Coronary artery (tissue), 2 donors: ENCODE data around the gene CNTN6.

Experiments
- DNase-seq: peaks from one replicate; pipeline ENCODE4 v3.0.0-alpha.2; 2017; ENCODE audit warnings: low spot score
- H3K27ac ChIP-seq, 2 donors: fragments of 200-600 bp; sonication (generic); one replicate each; pipeline ENCODE4 v1.5.1; 2016 to 2019
- H3K4me3 ChIP-seq: fragments of 200-600 bp; sonication (generic); 2 replicates; pipeline ENCODE4 v1.5.1; 2016; ENCODE audit warnings: mild to moderate bottlenecking, moderate library complexity
- TF ChIP-seq, protein P1 (sequence below): fragments of 200-600 bp; sonication (generic); IDR thresholded peaks from one replicate; pipeline ENCODE4 v1.5.1; 2019; ENCODE audit warnings: antibody characterized with exemption

The CNTN6 gene

DNA sequence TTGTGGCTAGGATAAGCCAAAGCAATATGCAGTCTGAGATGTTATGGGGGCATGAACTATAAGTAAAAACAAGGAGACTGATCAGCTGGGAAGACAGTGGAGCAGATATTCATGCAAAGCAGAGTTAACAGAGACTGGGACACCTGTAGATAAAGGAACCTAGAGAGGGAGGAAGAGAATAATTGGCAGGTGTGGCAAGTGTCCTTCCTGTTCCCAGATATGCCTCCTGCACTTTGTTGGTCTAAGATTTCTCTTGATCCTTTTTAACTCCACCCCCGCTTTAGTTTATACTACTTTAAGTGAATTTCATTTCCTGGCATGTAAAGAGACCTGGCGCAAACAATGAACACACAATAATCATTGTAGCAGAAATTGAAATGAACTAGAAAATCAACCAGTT lies 169.4 kb downstream of the CNTN6 start:
- DNase-seq, result no peak
- TF ChIP-seq, protein P1, sequence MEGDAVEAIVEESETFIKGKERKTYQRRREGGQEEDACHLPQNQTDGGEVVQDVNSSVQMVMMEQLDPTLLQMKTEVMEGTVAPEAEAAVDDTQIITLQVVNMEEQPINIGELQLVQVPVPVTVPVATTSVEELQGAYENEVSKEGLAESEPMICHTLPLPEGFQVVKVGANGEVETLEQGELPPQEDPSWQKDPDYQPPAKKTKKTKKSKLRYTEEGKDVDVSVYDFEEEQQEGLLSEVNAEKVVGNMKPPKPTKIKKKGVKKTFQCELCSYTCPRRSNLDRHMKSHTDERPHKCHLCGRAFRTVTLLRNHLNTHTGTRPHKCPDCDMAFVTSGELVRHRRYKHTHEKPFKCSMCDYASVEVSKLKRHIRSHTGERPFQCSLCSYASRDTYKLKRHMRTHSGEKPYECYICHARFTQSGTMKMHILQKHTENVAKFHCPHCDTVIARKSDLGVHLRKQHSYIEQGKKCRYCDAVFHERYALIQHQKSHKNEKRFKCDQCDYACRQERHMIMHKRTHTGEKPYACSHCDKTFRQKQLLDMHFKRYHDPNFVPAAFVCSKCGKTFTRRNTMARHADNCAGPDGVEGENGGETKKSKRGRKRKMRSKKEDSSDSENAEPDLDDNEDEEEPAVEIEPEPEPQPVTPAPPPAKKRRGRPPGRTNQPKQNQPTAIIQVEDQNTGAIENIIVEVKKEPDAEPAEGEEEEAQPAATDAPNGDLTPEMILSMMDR, result no peak
- no peak overlapping the region for H3K4me3 ChIP-seq
- no peak overlapping the region for H3K27ac ChIP-seq

DNA sequence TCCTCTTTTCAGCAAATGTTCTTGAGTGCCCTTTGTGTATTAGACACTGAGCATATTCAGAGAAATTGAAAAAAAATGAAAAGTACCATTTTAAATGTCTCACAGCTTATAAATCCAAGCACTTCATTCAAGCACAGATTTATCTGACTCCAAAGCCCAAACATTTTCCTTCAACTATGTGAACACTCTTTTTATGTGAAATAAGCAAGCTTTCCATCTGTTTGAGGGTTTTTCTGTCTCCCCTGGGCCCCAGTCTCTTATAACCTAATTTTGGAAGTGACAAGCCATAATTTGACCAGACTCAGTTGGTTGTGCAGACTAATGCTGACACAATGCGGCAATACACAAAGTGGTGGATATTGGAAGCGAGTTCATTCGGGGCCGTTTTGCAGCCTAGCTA lies 170.3 kb downstream of the CNTN6 start:
- no peak overlapping the region for H3K4me3 ChIP-seq
- H3K27ac ChIP-seq, result no peak overlapping the region
- TF ChIP-seq, protein P1, result no peak
- no peak for DNase-seq

DNA sequence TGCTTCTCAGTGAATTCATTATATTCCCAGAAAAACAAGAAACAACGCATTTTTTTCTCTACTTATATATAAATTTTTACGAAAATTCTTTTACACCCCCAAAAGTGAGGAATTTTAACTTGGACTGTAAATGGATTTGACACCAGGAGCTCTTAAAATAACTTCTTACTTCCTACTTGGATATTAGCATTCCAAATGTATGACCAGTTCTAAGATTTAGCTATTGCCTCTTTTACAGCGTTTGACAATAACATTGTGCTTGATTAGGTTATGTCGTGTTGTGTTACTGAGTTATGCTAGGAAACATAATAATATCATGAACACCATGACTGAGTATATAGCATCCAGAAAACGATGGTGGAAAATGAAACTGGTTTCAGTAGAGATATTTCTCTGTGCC lies 177.0 kb downstream of the CNTN6 start:
- Histone ChIP-seq H3K4me3 (no peak overlapping the region), H3K27ac (no peak overlapping the region)
- TF ChIP-seq, protein P1, result no peak
- no peak for DNase-seq

DNA sequence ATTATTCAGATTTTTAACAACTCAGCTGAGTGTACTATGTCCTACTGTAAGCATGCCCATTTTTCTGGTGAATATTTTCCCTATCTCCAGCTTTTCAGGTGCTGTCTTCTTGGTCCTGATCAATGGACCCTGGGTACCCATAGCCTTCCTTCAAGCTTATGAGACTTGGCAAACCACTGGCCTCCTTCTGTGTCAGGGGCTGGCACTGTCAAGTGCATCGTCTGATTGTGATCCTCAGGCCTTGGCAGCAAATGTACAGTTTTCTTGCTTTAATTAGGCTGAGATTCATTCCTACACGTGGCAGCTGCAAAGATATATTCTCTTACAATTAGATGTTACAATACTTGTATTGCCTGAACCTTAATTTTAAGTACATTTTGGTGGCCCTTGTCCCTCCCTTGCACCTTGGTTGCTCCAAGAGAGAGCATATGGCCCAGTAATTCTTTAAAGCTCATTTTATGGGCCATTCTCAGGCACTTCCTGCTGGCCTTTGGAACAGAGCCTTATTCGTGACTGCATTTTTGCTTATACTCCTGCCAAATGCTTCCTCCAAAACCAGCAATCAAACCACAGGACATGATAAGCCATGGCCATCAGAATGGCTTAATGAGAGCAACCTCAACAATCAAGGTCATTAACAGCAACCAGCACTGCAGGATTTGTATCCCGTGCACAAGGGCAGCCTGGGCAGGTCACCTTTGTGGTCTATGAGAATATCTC lies 179.9 kb downstream of the CNTN6 start:
- TF ChIP-seq, protein P1, result no peak
- no peak for DNase-seq
- Histone ChIP-seq H3K27ac (no peak overlapping the region), H3K4me3 (no peak overlapping the region)

DNA sequence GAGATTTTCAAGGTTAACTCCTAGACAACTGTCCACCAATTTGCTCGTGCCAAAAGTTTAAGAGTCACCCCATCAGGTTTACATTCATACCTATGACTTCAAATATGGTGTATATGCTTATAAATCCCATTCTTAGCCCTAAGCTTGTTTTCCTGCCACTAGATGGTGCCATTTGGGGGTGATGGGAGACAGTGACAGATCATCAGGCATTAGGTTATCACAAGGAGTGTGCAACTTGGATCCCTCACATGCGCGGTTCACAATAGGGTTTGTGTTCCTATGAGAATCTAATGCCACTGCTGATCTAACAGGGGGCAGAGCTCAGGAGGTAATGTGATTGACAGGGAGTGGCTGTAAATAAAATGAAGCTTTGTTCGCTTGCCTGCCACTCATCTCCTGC lies 182.7 kb downstream of the CNTN6 start:
- Histone ChIP-seq H3K4me3 (no peak overlapping the region), H3K27ac (no peak overlapping the region)
- TF ChIP-seq, protein P1, result no peak
- DNase-seq, result no peak

DNA sequence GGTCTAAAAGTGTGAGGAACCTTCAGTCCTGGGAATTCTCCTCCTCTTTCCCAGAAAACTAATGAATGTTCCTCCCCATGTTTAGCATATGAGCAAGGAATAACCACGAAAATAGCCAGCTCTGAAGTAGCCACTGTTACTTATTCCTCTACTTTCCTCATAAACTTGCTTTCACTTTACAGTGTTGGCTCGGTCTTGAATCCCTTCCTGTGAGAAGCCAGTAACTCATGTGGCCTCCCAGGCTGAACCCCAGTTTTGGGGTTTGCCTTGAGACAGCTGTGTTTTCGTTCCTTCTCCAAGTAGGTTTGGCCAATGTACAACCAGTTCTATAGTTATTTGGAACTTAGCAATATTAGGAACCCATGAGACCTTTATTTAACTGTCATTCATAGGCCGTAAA lies 195.0 kb downstream of the CNTN6 start:
- TF ChIP-seq, protein P1, result no peak
- DNase-seq, result no peak
- H3K4me3 ChIP-seq, result no peak overlapping the region
- H3K27ac ChIP-seq, result no peak overlapping the region

DNA sequence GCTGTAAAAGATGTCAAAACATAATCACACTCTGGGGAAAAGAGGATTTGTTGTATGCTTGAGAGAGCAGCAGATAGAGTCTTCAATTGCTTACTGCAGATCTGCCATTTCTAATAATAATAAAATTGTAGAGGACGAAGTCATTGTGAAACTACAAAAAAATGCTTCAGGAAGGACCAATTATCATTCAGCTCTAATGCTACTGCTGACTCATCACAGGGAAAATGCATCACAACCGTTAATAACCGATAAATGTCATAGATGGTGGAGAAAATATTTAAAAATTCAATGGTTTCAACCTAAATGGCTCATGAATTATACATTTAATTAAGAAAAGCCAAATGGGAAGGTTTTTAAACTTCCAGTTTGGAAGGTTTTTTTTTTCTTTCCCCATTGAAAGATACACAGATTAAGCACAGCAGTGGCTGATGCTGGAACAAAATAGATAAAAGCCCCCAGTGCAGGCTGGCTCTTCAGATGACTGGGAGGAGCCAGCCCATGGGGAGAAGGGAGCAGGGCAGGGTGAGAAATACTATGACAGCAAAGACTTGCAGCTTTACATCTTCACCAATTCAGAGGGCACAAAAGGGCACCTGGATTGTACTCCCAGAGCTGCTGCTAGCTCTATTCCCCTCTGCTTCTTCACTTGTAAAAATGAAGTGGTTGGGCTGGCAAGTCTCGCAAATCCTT lies 196.1 kb downstream of the CNTN6 start:
- TF ChIP-seq, protein P1, result no peak
- Histone ChIP-seq H3K27ac (no peak overlapping the region), H3K4me3 (no peak overlapping the region)
- no peak for DNase-seq
